Left renal pelvis (tissue), 4 donors: ENCODE results near the gene G2E3. TPM values are rescaled to one million over a fixed set of nuclear protein-coding genes. Genes with fewer than 3 reads are reported as not detected.
"Not testable (repeated sequence)": the region's sequence is repeated elsewhere in the genome, so short reads cannot be mapped to it uniquely, and the experiment has no call there.

ENCODE experiments used
- DNase-seq, 4 donors: peaks; one replicate each; pipeline ENCODE4 v3.0.0-alpha.2; 2013; ENCODE audit warnings: low read depth in 4 of 4, low spot score in 3 of 4
- polyA plus RNA-seq, 4 donors: library from polyadenylated mRNA; unstranded; fragments of 120-200 nt; gene quantifications; one replicate each; pipeline ENCODE4 v1.2.1, GENCODE V29; 2013; ENCODE audit not compliant: insufficient read length in 4 of 4

G2E3 gene
- polyA plus RNA-seq, 4 donors, result 27.9 to 33.8 (median 29.9) TPM

DNA sequence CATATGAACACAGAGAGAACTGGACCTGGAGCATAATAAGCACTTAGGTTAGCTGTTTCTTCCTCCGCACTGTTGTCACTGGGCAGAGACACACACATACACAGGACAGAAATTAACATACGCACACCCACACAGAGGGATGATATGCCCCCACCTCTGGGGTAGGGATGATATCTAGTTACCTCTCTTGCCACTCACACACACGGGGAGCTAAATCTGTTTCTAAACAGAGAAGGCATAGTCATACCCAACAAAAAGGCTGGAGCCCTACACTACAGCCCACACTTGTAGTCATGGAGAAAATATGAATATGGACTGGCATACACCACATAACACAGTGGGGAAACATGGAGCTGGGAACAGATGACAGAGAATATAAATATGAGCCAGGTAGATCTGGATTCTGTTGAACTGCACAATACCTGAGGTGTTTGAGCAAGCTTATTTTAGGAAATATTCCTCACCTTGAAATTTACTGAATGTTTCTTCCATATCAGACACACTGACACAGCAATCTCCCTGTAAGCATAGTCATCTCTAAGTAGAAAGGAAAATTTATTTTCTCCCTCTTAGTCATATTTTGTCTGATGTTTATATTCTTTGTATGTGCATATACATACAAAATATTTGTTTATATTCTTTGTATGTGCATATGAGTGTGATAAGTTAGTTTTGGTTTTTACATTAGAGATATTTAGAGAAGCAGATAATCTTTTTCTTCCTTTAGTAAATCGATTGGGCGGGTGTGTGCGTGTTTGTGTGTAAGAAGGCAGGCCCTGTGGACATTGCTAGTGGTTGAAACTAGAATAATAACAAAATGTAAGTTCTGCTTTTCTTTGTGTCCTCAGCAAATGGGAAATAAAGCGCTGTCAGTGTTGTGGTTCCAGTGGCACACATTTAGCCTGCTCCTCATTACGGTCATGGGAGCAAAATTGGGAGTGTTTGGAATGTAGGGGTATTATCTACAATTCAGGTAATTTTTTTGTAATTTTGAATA lies 42.3 kb downstream of the G2E3 start:
- DNase-seq, result no peak

DNA sequence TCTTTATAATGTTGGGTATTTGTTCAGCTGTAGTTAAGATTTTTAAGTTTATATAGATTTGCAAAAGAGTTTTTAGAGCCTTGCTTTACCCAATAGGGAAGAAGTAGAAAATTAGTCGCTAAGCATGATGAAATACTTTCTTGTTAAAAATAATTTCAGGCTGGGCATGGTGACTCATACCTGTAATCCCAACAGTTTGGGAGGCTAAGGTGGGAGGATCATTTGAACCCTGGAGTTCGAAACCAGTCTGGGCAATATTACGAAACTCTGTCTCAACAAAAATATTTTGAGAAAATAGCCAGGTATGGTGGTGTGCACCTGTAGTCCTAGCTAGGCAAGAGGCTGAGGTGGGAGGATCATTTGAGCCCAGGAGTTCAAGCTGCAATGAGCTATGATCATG lies 44.4 kb downstream of the G2E3 start:
- no peak for DNase-seq

DNA sequence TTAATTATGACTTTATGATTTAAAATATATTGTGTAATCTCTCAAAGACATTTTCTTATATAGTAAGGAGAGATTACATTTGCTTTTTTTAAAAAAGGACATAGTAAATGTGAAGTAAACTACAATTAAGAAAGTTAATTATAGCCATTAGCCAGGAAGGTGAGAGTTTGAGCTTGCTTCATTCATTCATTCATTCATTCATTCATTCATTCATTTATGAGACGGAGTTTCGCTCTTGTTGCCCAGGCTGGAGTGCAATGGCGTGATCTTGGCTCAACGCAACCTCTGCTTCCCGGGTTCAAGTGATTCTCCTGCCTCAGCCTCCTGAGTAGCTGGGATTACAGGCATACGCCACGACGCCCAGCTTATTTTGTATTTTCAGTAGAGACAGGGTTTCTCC lies 45.7 kb downstream of the G2E3 start:
- DNase-seq, result not testable (repeated sequence)

DNA sequence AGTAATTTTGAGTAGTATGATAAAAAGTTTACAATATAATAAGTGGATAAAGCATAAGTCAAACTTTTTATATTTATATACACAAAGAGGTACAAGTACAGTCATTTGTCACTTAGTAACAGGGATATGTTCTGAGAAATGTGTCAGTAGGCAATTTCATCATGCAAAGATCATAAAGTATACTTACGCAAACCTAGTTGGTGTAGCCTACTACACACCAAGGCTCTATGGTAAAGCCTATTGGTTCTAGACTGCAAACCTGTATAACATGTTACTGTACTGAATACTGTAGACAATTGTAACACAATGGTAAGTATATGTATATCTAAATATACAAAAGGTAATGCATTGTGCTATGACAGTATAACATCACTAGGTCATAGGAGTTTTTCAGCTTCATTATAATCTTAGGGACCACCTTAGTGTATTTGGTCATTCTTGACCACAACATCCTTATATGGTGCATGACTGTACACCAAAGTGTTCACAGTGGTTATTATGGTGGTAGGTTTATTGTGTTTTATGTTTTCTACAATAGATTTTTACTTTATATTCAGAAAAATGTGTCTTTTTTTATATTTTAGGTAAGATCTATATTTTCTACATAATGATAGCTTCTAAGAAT lies 48.3 kb downstream of the G2E3 start:
- no peak for DNase-seq

DNA sequence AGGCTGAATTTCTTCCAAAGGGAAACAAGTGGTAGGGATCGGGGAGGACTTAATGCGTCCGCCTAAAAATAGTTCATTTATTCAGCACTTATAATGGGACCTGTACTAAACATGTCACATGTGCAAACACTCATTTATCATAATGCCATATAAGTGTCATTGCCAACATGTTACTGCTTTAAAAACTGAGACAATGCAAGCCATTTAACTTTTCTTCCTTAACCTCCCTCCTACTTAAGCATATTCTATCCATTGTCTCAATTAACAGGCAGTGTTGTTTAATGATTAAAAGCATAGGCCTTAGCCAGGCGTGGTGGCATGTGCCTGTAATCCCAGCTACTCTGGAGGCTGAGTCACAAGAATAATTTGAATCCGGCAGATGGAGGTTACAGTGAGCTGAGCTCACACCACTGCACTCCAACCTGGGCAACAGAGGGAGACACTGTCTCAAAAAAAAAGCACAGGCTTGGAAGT lies 49.6 kb downstream of the G2E3 start:
- DNase-seq, result no peak

DNA sequence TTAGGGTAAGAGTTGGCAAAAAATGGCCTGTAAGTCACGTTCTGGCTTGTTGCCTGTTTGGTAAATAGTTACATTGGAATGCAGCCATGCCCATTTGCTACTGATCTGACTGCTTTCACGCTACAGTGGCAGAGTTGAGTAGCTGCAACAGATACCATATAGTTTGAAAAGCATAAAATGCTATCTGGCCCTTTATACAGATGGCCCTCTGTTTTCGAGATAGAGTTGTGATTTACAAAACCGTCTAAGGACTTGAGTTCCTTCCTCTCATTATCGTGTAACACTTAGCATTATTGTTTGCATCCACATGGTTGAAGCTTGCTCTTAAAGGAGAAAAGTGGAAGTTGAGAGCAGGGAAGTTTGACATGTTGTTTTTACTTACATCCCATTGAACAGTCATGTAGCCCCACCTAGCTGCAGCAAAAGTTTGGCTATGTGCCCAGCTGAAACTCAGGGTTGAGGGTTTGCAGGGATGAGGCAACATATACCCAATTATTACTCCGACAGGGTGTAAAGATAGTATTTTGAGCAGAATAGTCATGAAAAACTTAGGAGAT lies 51.9 kb downstream of the G2E3 start:
- no peak for DNase-seq

DNA sequence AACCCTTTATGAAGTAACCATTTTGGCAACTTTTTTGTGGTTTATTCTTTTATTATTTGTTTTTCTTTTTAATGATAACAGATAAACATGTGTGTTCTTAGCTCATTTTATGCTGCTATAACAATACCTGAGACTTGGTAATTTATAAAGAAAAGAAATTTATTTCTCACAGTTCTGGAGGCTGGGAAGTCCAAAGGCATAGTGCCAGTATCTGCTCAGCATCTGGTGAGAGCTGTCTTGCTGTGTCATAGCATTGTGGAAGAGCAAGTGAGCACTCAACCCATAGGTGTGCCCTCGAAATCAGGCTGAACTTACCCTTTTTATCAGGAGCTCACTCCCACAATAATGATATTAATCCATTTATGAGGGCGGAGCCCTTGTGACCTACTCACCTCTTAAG lies 55.2 kb downstream of the G2E3 start:
- no peak for DNase-seq

DNA sequence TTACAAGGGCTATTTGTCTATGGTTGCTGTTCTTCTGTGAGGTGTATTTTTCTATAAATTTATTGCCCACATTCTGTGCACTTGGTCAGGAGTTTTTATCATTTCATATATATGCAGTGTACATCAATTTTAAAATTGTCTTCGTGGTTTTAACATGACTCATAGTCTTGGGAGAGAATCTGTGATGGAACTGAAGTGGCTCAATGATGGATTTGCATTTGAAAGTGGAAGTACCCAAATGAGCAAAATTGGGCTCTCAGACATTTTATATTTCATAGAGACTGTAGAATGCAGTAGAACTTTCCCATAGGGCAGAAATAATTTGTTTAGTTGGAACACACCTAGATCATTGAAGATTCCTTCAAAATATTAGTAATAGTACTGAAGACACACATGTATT lies 61.2 kb downstream of the G2E3 start:
- no peak for DNase-seq

DNA sequence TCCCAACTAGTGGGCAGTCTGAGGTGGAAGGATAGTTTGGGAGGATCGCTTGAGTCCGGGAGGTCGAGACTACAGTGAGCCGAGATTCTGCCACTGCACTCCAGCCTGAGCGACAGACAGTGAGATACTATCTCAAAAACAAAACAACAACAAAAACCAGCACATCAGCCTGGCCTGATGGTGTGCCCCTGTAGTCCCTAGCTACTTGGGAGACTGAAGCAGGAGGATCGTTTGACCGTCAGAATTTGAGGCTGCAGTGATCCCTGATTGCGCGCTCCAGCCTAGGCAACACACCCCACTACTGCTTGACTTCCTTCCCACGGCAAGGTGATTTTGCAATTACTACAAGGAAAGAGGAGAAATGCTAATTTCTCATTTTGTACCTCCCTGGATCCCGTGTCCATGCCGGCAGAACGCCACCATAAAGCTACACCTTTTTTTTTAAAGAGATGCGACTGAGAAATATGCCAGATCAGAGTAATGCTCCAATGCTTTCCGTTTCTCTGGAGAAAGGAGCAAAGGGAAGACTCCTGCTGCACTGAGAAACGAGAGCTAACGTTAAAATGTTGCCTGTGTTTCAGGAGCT lies 62.5 kb downstream of the G2E3 start:
- DNase-seq, result peak in 3 of 4 donors; percentile 16 to 27 (median 22)

DNA sequence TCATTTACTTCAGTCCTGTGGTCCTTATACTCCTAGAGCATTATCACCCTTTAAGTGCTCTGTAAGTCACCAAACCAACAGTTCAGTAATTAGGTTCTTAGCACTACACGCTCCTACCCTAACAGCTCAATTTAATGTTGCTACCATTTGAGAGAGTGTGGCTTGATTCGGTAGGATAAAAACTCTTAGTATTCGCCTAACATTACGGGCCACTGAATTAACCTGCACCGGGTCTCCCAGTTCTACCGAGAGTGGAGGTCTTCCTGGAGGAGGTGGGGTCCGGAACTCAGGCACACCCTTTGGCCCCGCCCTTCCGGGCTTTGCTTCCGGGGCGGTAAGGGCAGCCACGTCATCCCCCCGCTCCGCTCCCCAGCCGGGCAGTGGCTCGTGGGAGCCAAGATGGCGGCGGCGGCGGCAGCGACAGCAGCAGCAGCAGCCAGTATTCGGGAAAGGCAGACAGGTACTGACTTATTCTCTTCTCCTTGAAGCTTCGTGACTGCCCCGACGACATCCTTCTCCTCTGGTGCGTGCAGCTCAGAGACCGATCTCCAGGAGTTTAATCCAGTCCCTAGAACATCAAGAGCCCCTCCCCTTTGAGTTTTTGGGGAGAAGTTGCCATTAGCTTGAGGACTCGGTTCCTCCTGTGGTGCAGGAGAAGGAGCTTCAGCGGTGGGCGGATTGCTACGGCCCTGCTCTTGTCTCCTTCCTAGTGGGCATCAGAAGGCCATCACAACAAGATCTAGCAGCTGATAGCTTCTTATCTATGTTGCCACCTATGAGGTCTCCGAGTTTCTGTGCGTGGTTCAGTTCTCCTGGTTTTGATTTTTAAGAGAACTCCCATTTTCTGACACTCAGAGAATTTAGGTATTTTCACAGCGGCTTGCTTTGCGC lies 63.2 kb downstream of the G2E3 start, which contains the start of gene SCFD1:
Gene SCFD1, plus strand, starts transcription at position 380 of the 891 bp plus-strand sequence. Its CDS starts 20 bp downstream, at position 400.
- DNase-seq, result peak; percentile 80 to 88 (median 83)

DNA sequence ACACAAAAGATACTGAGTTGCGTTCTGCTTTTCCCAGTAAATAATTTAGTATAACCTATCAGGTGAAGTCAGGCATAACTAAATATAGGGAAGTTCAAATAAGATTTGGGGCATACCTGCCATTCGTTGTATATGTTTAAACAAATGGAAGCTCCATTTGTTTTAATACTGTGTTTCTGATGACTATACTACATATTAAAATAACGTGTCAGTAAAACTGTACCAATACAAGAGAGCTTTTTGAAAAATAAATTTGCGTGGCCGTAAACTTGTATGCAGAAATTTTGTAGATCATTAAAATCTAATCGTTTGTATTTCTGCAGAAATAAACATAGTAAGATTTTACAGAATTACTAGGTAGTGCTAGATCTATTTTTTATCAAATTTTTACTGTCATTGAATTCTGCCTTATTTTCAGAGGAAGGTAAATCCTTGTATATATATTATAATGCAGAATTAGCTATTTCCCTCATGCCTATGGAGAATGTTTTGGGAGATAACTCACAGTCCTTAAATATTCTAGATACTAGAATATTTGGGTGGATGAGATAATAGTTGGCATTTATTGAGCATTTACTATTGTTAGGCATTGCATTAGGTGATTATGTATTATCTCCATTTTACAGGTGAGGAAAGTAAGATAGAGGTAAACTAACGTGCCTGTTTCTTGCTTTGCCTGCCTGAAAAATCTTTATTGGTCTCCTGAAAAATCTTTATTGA lies 64.6 kb downstream of the G2E3 start:
- DNase-seq, result no peak

DNA sequence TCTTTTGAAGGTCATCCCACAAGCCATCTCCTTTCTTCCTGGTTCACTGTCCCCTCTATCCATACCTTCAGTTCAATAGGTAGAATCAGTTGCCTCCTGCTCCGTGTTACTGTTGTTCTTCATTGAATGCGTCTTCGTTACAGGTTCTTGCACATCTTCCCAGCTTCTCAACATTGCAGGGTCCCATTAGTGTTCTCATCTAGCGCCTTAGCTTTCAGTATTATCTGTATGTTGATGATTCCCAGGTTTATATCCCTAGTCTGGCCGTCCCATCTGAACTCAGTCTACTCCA lies 65.1 kb downstream of the G2E3 start:
- DNase-seq, result no peak

DNA sequence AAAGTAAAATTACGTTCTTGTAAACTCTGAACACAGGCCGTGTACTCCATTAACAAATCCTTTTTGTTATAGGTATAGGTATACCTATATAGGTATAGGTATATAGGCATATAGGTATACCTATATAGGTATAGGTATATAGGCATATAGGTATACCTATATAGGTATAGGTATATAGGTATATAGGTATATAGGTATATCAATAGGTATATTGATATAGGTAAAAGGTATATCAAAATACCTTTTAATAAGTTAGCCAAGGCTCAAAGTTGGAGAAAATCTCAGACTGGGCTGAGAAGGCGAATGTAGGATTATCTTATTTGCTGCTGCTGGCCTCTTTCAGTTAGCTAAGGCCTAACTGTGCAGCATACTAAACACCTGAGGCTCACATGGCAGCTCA lies 66.6 kb downstream of the G2E3 start:
- DNase-seq, result no peak

DNA sequence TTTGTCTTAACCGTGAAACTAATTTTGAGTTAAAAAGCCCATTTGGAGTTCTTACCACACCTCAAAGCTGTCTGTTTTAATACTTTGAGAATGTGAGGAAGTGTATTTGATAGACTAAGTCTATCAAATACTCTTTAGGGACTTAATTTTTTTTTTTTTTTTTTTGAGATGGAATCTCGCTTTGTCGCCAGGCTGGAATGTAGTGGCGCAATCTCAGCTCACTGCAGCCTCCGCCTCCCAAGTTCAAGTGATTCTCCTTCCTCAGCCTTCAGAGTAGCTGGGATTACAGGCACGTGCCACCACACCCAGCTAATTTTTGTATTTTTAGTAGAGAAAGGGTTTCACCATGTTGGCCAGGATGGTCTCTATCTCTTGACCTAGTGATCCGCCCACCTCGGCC lies 70.5 kb downstream of the G2E3 start:
- not testable (repeated sequence) for DNase-seq

DNA sequence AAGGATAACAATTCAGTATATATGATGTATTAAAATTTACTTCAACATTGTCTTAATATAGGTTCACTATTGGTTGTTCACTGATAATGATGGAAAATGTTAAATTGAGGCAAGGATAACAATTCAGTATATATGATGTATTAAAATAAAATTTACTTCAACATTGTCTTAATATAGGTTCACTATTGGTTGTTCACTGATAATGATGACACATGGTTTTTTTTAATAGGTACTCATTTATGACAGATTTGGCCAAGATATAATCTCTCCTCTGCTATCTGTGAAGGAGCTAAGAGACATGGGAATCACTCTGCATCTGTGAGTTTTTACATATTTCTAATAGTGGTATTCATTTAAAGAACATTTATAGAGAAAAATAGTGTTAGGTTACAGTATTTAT lies 71.3 kb downstream of the G2E3 start:
- no peak for DNase-seq

DNA sequence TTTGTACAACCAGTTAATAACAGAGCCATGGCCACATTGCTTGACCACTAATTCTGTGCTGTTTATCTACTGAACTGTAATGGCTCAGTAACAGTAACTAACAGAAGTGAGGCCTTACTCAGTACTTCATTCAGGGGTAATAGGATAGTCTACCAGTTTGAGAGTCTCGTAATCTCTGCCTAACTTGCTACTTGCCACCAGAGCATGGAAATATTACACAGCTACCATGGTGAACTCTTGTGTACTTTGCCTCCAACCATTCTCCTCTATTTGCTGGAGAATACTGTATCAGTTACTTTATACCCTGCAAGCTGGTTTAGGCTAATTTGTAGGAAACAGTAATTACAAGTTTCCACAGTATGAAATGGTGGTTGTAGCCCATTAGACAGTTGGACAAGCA lies 73.8 kb downstream of the G2E3 start:
- no peak for DNase-seq

DNA sequence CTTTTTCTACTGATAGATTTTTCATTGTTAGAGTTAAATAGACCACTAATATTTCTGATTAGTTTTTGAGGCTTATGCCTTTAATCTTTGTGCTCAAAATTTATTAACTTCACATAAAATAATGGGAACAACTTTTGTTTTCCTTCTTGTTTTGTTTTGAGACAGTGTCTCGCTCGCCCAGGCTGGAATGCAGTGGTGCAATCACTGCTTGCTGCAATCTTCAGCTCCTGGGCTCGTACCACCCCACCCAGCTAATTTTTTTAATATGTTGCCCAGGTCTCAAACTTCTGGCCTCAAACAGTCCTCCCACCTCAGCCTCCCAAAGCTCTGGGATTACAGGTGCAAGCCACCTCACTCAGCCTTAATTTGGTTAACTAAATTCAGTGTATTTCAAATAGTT lies 80.0 kb downstream of the G2E3 start:
- no peak for DNase-seq

DNA sequence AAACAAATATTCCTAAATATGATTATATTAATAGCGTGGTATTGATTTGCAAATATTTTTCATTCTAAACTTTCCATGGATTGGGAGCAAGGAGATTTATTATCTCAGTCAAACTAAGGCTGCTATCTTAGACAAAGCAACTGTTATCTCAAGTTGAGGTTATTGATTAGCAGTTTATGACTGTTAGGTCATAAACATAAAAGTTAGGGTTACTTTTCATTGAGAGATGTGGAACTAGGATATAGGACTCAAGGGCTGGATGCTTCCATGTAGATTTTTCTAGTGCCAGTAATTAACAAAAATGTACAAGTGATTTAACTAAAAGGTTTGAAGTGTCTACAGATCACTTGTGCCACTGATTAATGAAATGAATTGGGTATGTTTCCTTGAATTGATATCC lies 82.2 kb downstream of the G2E3 start:
- DNase-seq, result no peak

DNA sequence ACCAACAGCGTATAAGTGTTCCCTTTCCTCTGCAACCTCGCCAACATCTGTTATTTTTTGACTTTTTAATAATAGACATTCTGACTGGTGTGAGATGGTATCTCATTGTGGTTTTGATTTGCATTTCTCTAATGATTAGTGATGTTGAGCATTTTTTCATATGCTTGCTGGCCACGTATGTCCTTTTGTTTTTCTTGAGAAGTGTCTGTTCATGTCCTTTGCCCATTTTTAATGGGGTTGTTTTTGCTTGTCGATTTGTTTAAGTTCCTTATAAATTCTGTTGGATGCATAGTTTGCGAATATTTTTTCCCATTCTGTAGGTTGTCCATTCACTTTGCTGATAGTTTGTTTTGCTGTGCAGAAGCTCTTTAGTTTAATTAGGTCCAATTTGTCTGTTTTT lies 85.5 kb downstream of the G2E3 start:
- not testable (repeated sequence) for DNase-seq

DNA sequence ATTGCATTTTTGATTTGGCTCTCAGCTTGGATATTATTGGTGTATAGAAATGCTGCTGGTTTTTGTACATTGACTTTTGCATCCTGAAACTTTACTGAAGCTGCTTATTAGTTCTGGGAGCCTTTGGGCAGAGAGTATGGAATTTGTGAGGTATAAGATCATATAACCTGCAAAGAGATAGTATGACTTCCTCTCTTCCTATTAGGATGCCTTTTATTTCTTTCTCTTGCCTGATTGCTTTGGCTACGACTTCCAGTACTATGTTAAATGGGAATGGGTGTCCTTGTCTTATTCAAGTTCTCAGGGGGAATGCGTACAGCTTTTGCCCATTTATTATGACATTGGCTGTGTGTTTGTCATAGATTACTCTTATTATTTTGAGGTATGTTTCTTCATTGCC lies 86.6 kb downstream of the G2E3 start:
- no peak for DNase-seq
